ENCODE data around the gene CD109. TPM values are rescaled to one million over a fixed set of nuclear protein-coding genes. Genes with fewer than 3 reads are reported as not detected.
"Not testable (repeated sequence)": the region's sequence is repeated elsewhere in the genome, so short reads cannot be mapped to it uniquely, and the experiment has no call there.

The CD109 gene
- total RNA-seq, 2 donors from 2014 or later: 2.0 TPM

- Mint-ChIP-seq H3K4me1 (peaks cover 4% of the 10 kb centered on the region), H3K9me3 (no peaks in the 10 kb centered on the region), H3K4me3 (no peak overlapping the region), H3K27ac (no peak overlapping the region), H3K36me3 (ENCODE audit: low read depth) (no peaks in the 10 kb centered on the region), H3K27me3 (ENCODE audit: insufficient read depth) (no peaks in the 10 kb centered on the region)
- H3K9ac ChIP-seq (ENCODE audit: extremely low read depth, low read length, poor library complexity, severe bottlenecking): no peak overlapping the region
- no peaks in the 10 kb centered on the region for H3K4me1 ChIP-seq (ENCODE audit: control insufficient read depth, insufficient read depth, low read length)
- no peak overlapping the region for H3K27ac ChIP-seq (ENCODE audit: low read depth, low read length)
- no CpG with 5 or more reads among the region's 2 CpGs for WGBS, 2 experiments (ENCODE audit: insufficient coverage in 1 of 2, insufficient read length in 1 of 2)
- H3K4me3 ChIP-seq (ENCODE audit: low read length): no peak overlapping the region
- no peaks in the 10 kb centered on the region for H3K9me3 ChIP-seq (ENCODE audit: control insufficient read depth, low read length)
- no peak for DNase-seq
- H3K36me3 ChIP-seq (ENCODE audit: control insufficient read depth, insufficient read depth, low read length): no peaks in the 10 kb centered on the region
- no peaks in the 10 kb centered on the region for H3K27me3 ChIP-seq (ENCODE audit: control insufficient read depth, insufficient read depth, low read length, poor library complexity, severe bottlenecking)
- TF ChIP-seq CTCF (conservative IDR thresholded peaks at IDR 0.05): no peak
Measured at GRCh38 chr6:73719046-73719445, 23.0 kb downstream of the CD109 start.

- H3K4me3 ChIP-seq (ENCODE audit: low read length): no peak overlapping the region
- no peaks in the 10 kb centered on the region for H3K36me3 ChIP-seq (ENCODE audit: control insufficient read depth, insufficient read depth, low read length)
- Mint-ChIP-seq H3K4me3 (no peak overlapping the region), H3K4me1 (no peaks in the 10 kb centered on the region), H3K9me3 (no peaks in the 10 kb centered on the region), H3K27me3 (ENCODE audit: insufficient read depth) (no peaks in the 10 kb centered on the region), H3K36me3 (ENCODE audit: low read depth) (no peaks in the 10 kb centered on the region), H3K27ac (no peak overlapping the region)
- H3K27me3 ChIP-seq (ENCODE audit: control insufficient read depth, insufficient read depth, low read length, poor library complexity, severe bottlenecking): no peaks in the 10 kb centered on the region
- H3K4me1 ChIP-seq (ENCODE audit: control insufficient read depth, insufficient read depth, low read length): no peaks in the 10 kb centered on the region
- WGBS, 2 experiments (ENCODE audit: insufficient coverage in 1 of 2, insufficient read length in 1 of 2): 81 to 87% methylated on average over 6 to 9 of the region's 9 CpGs
- H3K9ac ChIP-seq (ENCODE audit: extremely low read depth, low read length, poor library complexity, severe bottlenecking): no peak overlapping the region
- no peak for DNase-seq
- H3K9me3 ChIP-seq (ENCODE audit: control insufficient read depth, low read length): no peaks in the 10 kb centered on the region
- no peak overlapping the region for H3K27ac ChIP-seq (ENCODE audit: low read depth, low read length)
- TF ChIP-seq CTCF (conservative IDR thresholded peaks at IDR 0.05): no peak
Measured at GRCh38 chr6:73722318-73723060, 26.5 kb downstream of the CD109 start.

GRCh38 chr6:73723480-73723879, 27.5 kb downstream of the CD109 start:
- H3K27me3 Mint-ChIP-seq (ENCODE audit: insufficient read depth); DNase-seq; H3K4me1 Mint-ChIP-seq; H3K36me3 Mint-ChIP-seq (ENCODE audit: low read depth); H3K9me3 Mint-ChIP-seq; H3K27ac Mint-ChIP-seq; H3K4me3 ChIP-seq (ENCODE audit: low read length); H3K4me1 ChIP-seq (ENCODE audit: control insufficient read depth, insufficient read depth, low read length); H3K9me3 ChIP-seq (ENCODE audit: control insufficient read depth, low read length); H3K27ac ChIP-seq (ENCODE audit: low read depth, low read length); H3K4me3 Mint-ChIP-seq; H3K27me3 ChIP-seq (ENCODE audit: control insufficient read depth, insufficient read depth, low read length, poor library complexity, severe bottlenecking); H3K9ac ChIP-seq (ENCODE audit: extremely low read depth, low read length, poor library complexity, severe bottlenecking); H3K36me3 ChIP-seq (ENCODE audit: control insufficient read depth, insufficient read depth, low read length): not testable (repeated sequence)
- 50 to 90% methylated on average over 1 to 2 of the region's 2 CpGs for WGBS, 2 experiments (ENCODE audit: insufficient coverage in 1 of 2, insufficient read length in 1 of 2)

GRCh38 chr6:73724389-73724788, 28.4 kb downstream of the CD109 start:
- no peak overlapping the region for H3K4me3 Mint-ChIP-seq
- no peak overlapping the region for H3K9ac ChIP-seq (ENCODE audit: extremely low read depth, low read length, poor library complexity, severe bottlenecking)
- no peak overlapping the region for H3K27ac Mint-ChIP-seq
- H3K27ac ChIP-seq (ENCODE audit: low read depth, low read length): no peak overlapping the region
- no peaks in the 10 kb centered on the region for H3K9me3 Mint-ChIP-seq
- H3K4me1 ChIP-seq (ENCODE audit: control insufficient read depth, insufficient read depth, low read length): no peaks in the 10 kb centered on the region
- WGBS, 2 experiments (ENCODE audit: insufficient coverage in 1 of 2, insufficient read length in 1 of 2): 84 to 95% methylated on average over 2 to 3 of the region's 3 CpGs
- no peaks in the 10 kb centered on the region for H3K9me3 ChIP-seq (ENCODE audit: control insufficient read depth, low read length)
- no peak overlapping the region for H3K4me3 ChIP-seq (ENCODE audit: low read length)
- H3K36me3 Mint-ChIP-seq (ENCODE audit: low read depth): no peaks in the 10 kb centered on the region
- DNase-seq: no peak
- H3K36me3 ChIP-seq (ENCODE audit: control insufficient read depth, insufficient read depth, low read length): no peaks in the 10 kb centered on the region
- TF ChIP-seq CTCF (conservative IDR thresholded peaks at IDR 0.05): no peak
- H3K27me3 Mint-ChIP-seq (ENCODE audit: insufficient read depth): no peaks in the 10 kb centered on the region
- H3K4me1 Mint-ChIP-seq: no peaks in the 10 kb centered on the region
- no peaks in the 10 kb centered on the region for H3K27me3 ChIP-seq (ENCODE audit: control insufficient read depth, insufficient read depth, low read length, poor library complexity, severe bottlenecking)

GRCh38 chr6:73725192-73725591, 29.2 kb downstream of the CD109 start:
- H3K4me3 Mint-ChIP-seq; DNase-seq; H3K9ac ChIP-seq (ENCODE audit: extremely low read depth, low read length, poor library complexity, severe bottlenecking); H3K36me3 ChIP-seq (ENCODE audit: control insufficient read depth, insufficient read depth, low read length); H3K27ac Mint-ChIP-seq; H3K4me3 ChIP-seq (ENCODE audit: low read length); H3K27me3 ChIP-seq (ENCODE audit: control insufficient read depth, insufficient read depth, low read length, poor library complexity, severe bottlenecking); H3K9me3 Mint-ChIP-seq; H3K36me3 Mint-ChIP-seq (ENCODE audit: low read depth); H3K4me1 ChIP-seq (ENCODE audit: control insufficient read depth, insufficient read depth, low read length); H3K27me3 Mint-ChIP-seq (ENCODE audit: insufficient read depth); H3K9me3 ChIP-seq (ENCODE audit: control insufficient read depth, low read length); H3K4me1 Mint-ChIP-seq; H3K27ac ChIP-seq (ENCODE audit: low read depth, low read length): not testable (repeated sequence)
- WGBS, 2 experiments (ENCODE audit: insufficient coverage in 1 of 2, insufficient read length in 1 of 2): 97% methylated on average over 7 of the region's 8 CpGs; no CpG with 5 or more reads in 1 of the 2 experiments
